Gastrocnemius medialis (tissue), 4 donors: Measurements from ENCODE around the gene MAP3K15. TPM values are rescaled to one million over a fixed set of nuclear protein-coding genes. Genes with fewer than 3 reads are reported as not detected.
A peak's percentile ranks its signal among the peaks of the same experiment; 100 is the strongest.

Source experiments
- ATAC-seq, 2 donors: fragments of 150-250 bp; one replicate each; pipeline ENCODE4 v1.9.1; 2016
- DNase-seq, 2 donors: peaks; one replicate each; pipeline ENCODE4 v3.0.0-alpha.2; 2019
- H3K27ac ChIP-seq, 4 donors: fragments of 200-600 bp; sonication (generic); 1 replicate in 1 of 4; 2 replicates in 3 of 4; pipeline ENCODE4 v1.5.1; 2016 to 2018; ENCODE audit warnings: mild to moderate bottlenecking in 2 of 4, moderate library complexity in 1 of 4
- H3K27me3 ChIP-seq, 3 donors: fragments of 200-600 bp; sonication (generic) in 2 of 3; 1 replicate in 1 of 3; 2 replicates in 2 of 3; pipeline versions ENCODE4 v1.5.1 to v1.6.0; 2016 to 2019; ENCODE audit warnings: mild to moderate bottlenecking in 1 of 3, moderate library complexity in 1 of 3
- H3K36me3 ChIP-seq, 2 donors: fragments of 200-600 bp; sonication (generic) in 1 of 2; one replicate each; pipeline ENCODE4 v1.5.1; 2017 to 2018
- H3K4me1 ChIP-seq, 2 donors: fragments of 200-600 bp; sonication (generic) in 1 of 2; one replicate each; pipeline ENCODE4 v1.5.1; 2016 to 2017; ENCODE audit warnings: mild to moderate bottlenecking in 2 of 2
- H3K4me3 ChIP-seq, 4 donors: fragments of 200-600 bp; sonication (generic) in 3 of 4; 1 replicate in 1 of 4; 2 replicates in 3 of 4; pipeline ENCODE4 v1.5.1; 2016 to 2019; ENCODE audit warnings: mild to moderate bottlenecking in 2 of 4
- H3K9me3 ChIP-seq, 3 donors: fragments of 200-600 bp; sonication (generic) in 2 of 3; 1 replicate in 1 of 3; 2 replicates in 2 of 3; pipeline ENCODE4 v1.5.1; 2016 to 2019
- POLR2A ChIP-seq, 2 donors: fragments of 450-650 bp; IDR thresholded peaks; one replicate each; pipeline ENCODE4 v1.6.1; 2017; ENCODE audit warnings: antibody characterized with exemption in 2 of 2, mild to moderate bottlenecking in 2 of 2, moderate library complexity in 2 of 2
- in situ Hi-C, 4 donors: fragments of 200-750 bp; cut with MboI; loops; one replicate each; pipeline versions ENCODE4 v1.15.0 to v1.8.0; 2017; ENCODE audit warnings: low sequenced_read_pairs in 4 of 4
- intact Hi-C: fragments of 100-400 bp; cut with DNase I; formaldehyde crosslinking; loops from one replicate; pipeline ENCODE4 v1.15.1; 2023; ENCODE audit warnings: low total_unique reads
- total RNA-seq, 4 donors: library from RNA; depleted of rRNA; stranded (reverse); fragments of >200 nt; gene quantifications; one replicate each; pipeline versions ENCODE4 v1.1.0 to v1.2.3, GENCODE V29; 2016
- TF ChIP-seq, protein P1 (sequence below), 5 experiments: fragments of 450-650 bp in 3 of 5; fragments of 200-600 bp in 2 of 5; sonication (generic) in 2 of 5; IDR thresholded peaks in 4 of 5; conservative IDR thresholded peaks in 1 of 5; 1 replicate in 4 of 5; 2 replicates in 1 of 5; pipeline ENCODE4 v1.5.1; 2016 to 2019; ENCODE audit warnings: antibody characterized with exemption in 5 of 5, mild to moderate bottlenecking in 3 of 5, moderate library complexity in 3 of 5

Gene MAP3K15
- total RNA-seq, 4 donors from 2014 or later = not detected

DNA sequence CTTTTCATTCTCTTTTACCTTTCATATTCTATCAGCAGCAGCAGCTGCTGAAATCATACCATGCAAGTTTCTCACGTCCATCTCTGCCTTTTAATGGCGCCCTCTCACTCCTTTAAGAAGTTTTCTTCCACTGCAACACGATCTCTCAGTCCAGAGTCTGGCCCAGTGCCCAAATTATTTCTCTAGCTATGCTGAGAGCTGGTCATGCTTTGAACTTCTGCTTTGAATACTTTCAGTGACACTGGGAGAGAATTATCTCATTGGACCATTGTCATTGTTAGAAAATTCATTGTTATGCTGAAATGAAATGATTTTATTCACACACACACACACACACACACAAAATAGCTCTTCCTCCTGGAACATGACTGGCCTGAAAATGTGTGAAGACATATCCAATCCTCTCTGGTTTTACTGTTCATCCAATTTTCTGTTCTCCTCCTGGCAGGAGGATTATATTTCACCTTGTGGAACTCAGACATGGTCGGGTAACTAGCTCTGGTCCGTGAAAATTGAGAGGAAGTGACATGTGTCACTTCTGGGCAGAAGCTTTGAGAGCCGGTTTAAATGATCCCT lies 172.9 kb downstream of the MAP3K15 start:
- in situ Hi-C loops = loop anchor here in 3 of 4 donors (25.0 kb wide), 4 partner anchors 355 to 955 kb away; partner anchors contain the start of gene PHKA2 (in 2 of the 3)
- intact Hi-C loops = loop anchor here (2.0 to 10.0 kb wide), 4 partner anchors 358 to 1608 kb away; partner anchors contain the start of genes PHKA2, RS1 and SCML1
- TF ChIP-seq, protein P1, sequence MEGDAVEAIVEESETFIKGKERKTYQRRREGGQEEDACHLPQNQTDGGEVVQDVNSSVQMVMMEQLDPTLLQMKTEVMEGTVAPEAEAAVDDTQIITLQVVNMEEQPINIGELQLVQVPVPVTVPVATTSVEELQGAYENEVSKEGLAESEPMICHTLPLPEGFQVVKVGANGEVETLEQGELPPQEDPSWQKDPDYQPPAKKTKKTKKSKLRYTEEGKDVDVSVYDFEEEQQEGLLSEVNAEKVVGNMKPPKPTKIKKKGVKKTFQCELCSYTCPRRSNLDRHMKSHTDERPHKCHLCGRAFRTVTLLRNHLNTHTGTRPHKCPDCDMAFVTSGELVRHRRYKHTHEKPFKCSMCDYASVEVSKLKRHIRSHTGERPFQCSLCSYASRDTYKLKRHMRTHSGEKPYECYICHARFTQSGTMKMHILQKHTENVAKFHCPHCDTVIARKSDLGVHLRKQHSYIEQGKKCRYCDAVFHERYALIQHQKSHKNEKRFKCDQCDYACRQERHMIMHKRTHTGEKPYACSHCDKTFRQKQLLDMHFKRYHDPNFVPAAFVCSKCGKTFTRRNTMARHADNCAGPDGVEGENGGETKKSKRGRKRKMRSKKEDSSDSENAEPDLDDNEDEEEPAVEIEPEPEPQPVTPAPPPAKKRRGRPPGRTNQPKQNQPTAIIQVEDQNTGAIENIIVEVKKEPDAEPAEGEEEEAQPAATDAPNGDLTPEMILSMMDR (IDR thresholded peaks at IDR 0.05 in 4 of 5, conservative IDR thresholded peaks at IDR 0.05 in 1 of 5) = no peak
- TF ChIP-seq POLR2A (IDR thresholded peaks at IDR 0.05) = no peak

DNA sequence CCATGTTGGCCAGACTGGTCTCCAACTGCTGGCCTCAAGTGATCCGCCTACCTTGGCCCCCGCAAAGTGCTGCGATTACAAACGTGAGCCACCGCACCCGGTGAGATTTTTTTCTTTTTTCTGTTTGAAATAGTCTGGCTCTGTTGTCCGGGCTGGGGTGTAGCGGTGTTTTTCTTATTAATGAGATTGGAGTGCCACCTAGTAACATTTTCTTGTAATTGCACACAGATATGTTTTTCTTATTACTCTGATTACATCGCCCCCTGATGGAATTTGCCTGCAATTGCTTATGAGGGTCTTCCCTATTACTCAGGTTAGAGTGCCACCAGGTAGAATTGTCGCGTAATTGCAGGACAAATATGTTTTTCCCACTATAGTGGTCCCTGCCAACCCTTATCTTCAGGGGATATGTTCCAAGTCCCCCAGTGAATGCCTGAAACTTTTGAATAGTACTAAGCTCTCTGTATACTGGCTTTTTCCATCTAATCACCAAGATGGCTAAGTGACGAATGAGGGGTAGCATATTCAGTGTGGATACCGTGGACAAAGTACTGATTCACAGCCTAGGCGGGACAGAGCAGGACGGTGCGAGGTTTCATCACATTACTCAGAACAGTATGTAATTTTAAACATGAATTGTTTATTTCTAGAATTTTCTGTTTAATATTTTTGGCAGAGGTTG lies 180.2 kb downstream of the MAP3K15 start:
- Histone ChIP-seq H3K4me3 (no peak overlapping the region), H3K27ac (no peak overlapping the region), H3K36me3 (no peaks in the 10 kb centered on the region), H3K27me3 (no peaks in the 10 kb centered on the region), H3K4me1 (peaks cover 0 to 5% of the 10 kb centered on the region in 2 donors), H3K9me3 (no peaks in the 10 kb centered on the region)
- TF ChIP-seq, protein P1 (IDR thresholded peaks at IDR 0.05 in 4 of 5, conservative IDR thresholded peaks at IDR 0.05 in 1 of 5) = peak in 1 of 5 experiments; percentile 15
- TF ChIP-seq POLR2A (IDR thresholded peaks at IDR 0.05) = no peak
- intact Hi-C loops = loop anchor here (5.0 kb wide), 1 partner anchor 943 kb away; no protein-coding TSS in a partner anchor
- in situ Hi-C loops = loop anchor here (10.0 to 25.0 kb wide), 6 partner anchors 348 to 950 kb away; partner anchors contain the start of gene PHKA2 (in 2 of the 4)
- DNase-seq (no peak), ATAC-seq (no peak)

More for the DNA sequence above, 172.9 kb downstream of the MAP3K15 start:
- H3K27ac ChIP-seq = peak overlapping the region; percentile 84 to 94 (median 93)
- DNase-seq (peak in 1 of 2 donors; percentile 32), ATAC-seq (no peak)
- no peaks in the 10 kb centered on the region for H3K9me3 ChIP-seq
- no peaks in the 10 kb centered on the region for H3K27me3 ChIP-seq
- no peaks in the 10 kb centered on the region for H3K36me3 ChIP-seq
- H3K4me3 ChIP-seq = peak overlapping the region in 1 of 4 donors; percentile 79
- peaks cover 10 to 14% of the 10 kb centered on the region in 2 donors for H3K4me1 ChIP-seq

DNA sequence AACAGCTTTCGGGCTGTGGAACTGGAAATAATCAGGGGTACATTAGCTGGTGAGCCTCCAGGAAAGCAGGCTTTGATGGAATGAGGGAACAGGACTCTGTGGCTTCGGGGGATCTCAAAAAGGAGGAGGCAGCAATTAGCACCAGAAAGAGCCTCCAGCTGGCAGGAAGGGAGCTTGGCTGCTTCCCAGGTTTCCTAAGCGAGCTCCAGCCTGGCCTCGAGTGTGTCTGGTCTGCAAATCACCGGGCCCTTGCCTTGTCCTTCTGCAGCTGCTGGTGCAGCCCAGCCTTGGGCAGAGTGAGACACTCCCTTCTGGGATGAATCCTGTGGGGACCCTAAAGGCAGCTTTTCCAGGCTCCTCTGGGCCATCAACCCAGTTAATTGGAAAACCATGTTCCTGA lies 182.3 kb downstream of the MAP3K15 start:
- no peak for TF ChIP-seq POLR2A (IDR thresholded peaks at IDR 0.05)
- TF ChIP-seq, protein P1 (IDR thresholded peaks at IDR 0.05 in 4 of 5, conservative IDR thresholded peaks at IDR 0.05 in 1 of 5) = no peak
- in situ Hi-C loops = loop anchor here (10.0 to 25.0 kb wide), 6 partner anchors 346 to 948 kb away; partner anchors contain the start of gene PHKA2 (in 2 of the 4)
- no peak for ATAC-seq
- H3K27me3 ChIP-seq = no peaks in the 10 kb centered on the region
- H3K4me1 ChIP-seq = peaks cover 0 to 5% of the 10 kb centered on the region in 2 donors
- DNase-seq = no peak
- intact Hi-C loops = loop anchor here (5.0 kb wide), 1 partner anchor 941 kb away; no protein-coding TSS in a partner anchor
- H3K9me3 ChIP-seq = no peaks in the 10 kb centered on the region
- H3K36me3 ChIP-seq = no peaks in the 10 kb centered on the region
- no peak overlapping the region for H3K4me3 ChIP-seq
- H3K27ac ChIP-seq = no peak overlapping the region

DNA sequence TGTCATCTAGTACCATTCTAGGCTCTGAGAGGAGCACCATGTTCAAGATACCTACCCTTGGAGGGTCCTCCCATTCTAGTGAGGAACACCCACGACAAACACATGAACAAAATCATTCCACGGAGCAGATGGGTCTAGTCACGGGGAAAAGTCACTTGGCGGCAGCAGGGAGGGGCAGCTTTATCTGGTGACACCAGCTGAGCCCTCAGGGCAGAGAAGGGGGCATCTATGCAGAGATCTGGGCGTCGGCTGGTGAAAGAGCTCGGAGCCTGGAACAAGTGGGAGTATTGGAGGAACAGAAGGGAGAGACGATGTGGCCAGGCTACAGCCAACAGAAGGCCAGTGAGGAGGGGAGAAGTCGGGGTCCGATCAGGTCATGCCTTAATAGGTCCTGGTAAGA lies 183.5 kb downstream of the MAP3K15 start:
- Histone ChIP-seq H3K36me3 (no peaks in the 10 kb centered on the region), H3K27me3 (no peaks in the 10 kb centered on the region), H3K4me3 (no peak overlapping the region), H3K4me1 (peaks cover 0 to 5% of the 10 kb centered on the region in 2 donors), H3K27ac (no peak overlapping the region), H3K9me3 (no peaks in the 10 kb centered on the region)
- no peak for TF ChIP-seq POLR2A (IDR thresholded peaks at IDR 0.05)
- TF ChIP-seq, protein P1 (IDR thresholded peaks at IDR 0.05 in 4 of 5, conservative IDR thresholded peaks at IDR 0.05 in 1 of 5) = no peak
- intact Hi-C loops (loop anchor here (5.0 kb wide), 1 partner anchor 940 kb away; no protein-coding TSS in a partner anchor), in situ Hi-C loops (loop anchor here (10.0 to 25.0 kb wide), 6 partner anchors 345 to 947 kb away; partner anchors contain the start of gene PHKA2 (in 2 of the 4))
- ATAC-seq (no peak), DNase-seq (no peak)
